Upper lobe of right lung (tissue), 1 donor: ENCODE data around the gene WFS1. TPM values are rescaled to one million over a fixed set of nuclear protein-coding genes. Genes with fewer than 3 reads are reported as not detected.

Source experiments
- ATAC-seq: fragments of 200-7000 bp; cut with Tn5 transposase; one replicate; pipeline ENCODE4 v1.9.1; 2020; ENCODE audit warnings: mild to moderate bottlenecking, moderate library complexity
- DNase-seq: peaks from one replicate; pipeline ENCODE4 v3.0.0-alpha.2; 2020
- H3K27ac ChIP-seq: fragments of 200-600 bp; one replicate; pipeline ENCODE4 v1.8.0; 2022
- H3K27me3 ChIP-seq: fragments of 200-600 bp; one replicate; pipeline ENCODE4 v1.8.0; 2022; ENCODE audit warnings: mild to moderate bottlenecking
- H3K36me3 ChIP-seq: fragments of 200-600 bp; one replicate; pipeline ENCODE4 v1.8.0; 2022
- H3K4me1 ChIP-seq: fragments of 200-600 bp; one replicate; pipeline ENCODE4 v1.8.0; 2022
- H3K4me3 ChIP-seq: fragments of 200-600 bp; one replicate; pipeline ENCODE4 v1.8.0; 2022; ENCODE audit warnings: mild to moderate bottlenecking
- H3K9me3 ChIP-seq: fragments of 200-600 bp; one replicate; pipeline ENCODE4 v1.8.0; 2022
- intact Hi-C: fragments of 100-400 bp; cut with DNase I; formaldehyde crosslinking; loops from one replicate; pipeline ENCODE4 v1.11.0; 2022
- total RNA-seq: library from RNA; stranded (reverse); fragmentation: NEBNext Ultra II Directional; extraction: Animal tissue kit (Norgen Biotek cat#: 25700); gene quantifications from one replicate; pipeline ENCODE4 v1.2.1, GENCODE V29; 2021
- TF ChIP-seq, protein P1 (sequence below): fragments of 200-600 bp; IDR thresholded peaks from one replicate; pipeline ENCODE4 v1.8.0; 2022; ENCODE audit warnings: antibody characterized with exemption
- donor health status: DM: no; HTN: yes; CAD: no; lungs with severe emphysema.

WFS1 gene
- total RNA-seq, 1 donor from 2014 or later, result 110 TPM

DNA sequence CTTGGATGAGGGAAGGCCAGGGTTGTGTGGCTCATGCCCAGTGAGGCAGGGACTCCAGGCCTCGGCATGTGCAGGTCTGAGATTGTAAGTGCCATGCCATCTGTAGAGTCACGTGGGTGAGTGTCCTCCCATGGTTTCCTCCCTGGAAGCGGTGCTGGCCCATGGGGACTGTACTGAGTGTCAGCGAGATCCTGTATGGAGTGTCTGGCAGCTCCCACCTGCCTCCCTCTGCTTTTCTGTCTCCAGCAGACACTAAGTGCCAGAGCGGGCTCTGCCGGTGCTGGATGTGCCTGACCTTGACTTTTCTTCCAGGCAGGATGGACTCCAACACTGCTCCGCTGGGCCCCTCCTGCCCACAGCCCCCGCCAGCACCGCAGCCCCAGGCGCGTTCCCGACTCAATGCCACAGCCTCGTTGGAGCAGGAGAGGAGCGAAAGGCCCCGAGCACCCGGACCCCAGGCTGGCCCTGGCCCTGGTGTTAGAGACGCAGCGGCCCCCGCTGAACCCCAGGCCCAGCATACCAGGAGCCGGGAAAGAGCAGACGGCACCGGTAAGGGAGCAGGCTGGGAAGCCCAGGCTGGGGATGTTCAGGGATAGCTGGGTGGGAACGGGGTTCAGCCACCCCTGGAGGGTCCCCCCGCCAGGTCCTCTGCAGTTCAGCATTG is 7.6 kb downstream of the WFS1 start:
- ATAC-seq (no peak), DNase-seq (no peak)

DNA sequence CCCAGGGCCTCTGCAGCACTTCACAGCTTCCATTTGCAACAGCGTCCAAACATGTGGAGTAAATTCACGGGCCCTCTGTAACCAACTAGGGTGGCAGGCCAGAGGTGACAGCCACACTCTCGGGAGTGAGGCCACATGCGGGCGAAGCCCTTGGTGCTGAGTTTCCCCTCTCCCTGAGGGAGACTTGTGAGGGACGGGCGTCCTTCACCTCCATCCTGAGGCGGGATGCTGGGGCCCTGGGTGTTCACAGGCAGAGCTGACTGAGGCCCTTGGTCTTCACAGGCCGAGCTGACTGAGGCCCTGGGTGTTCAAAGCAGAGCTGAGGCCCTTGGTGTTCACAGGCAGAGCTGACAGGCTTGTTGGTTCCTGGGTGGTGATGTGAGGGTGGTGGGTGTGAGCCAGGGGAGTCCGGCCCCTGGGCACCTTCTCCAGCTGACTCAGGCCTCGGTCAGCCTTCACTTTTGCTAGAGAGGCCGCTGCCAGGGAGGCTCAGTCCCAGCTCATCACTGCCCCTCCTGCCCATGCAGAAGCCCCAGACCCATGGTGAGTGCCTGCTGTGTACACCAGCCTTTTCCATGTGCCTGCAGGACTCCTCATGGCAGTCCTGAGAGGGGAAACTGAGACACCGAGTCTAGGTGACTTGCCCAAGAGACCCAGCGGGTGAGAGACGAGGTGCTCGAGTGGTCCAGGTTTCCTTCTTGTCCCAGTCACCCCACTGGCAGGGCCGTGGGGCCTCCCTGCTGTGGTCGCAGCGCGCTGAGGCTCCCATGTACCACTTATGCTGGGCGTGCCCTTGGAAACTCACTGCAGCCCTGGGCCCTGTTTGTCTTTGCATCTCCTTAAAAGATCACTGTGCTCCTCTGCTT is 8.5 kb downstream of the WFS1 start:
- intact Hi-C loops, result no loop called here
- Histone ChIP-seq H3K9me3 (no peaks in the 10 kb centered on the region), H3K36me3 (peaks cover 10% of the 10 kb centered on the region), H3K4me3 (no peak overlapping the region), H3K4me1 (peaks cover 69% of the 10 kb centered on the region), H3K27me3 (no peaks in the 10 kb centered on the region), H3K27ac (peak overlapping the region; percentile 63)
- DNase-seq, result no peak
- TF ChIP-seq, protein P1, sequence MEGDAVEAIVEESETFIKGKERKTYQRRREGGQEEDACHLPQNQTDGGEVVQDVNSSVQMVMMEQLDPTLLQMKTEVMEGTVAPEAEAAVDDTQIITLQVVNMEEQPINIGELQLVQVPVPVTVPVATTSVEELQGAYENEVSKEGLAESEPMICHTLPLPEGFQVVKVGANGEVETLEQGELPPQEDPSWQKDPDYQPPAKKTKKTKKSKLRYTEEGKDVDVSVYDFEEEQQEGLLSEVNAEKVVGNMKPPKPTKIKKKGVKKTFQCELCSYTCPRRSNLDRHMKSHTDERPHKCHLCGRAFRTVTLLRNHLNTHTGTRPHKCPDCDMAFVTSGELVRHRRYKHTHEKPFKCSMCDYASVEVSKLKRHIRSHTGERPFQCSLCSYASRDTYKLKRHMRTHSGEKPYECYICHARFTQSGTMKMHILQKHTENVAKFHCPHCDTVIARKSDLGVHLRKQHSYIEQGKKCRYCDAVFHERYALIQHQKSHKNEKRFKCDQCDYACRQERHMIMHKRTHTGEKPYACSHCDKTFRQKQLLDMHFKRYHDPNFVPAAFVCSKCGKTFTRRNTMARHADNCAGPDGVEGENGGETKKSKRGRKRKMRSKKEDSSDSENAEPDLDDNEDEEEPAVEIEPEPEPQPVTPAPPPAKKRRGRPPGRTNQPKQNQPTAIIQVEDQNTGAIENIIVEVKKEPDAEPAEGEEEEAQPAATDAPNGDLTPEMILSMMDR, result no peak
- ATAC-seq, result no peak

More for the DNA sequence above, 7.6 kb downstream of the WFS1 start:
- Histone ChIP-seq H3K4me3 (no peak overlapping the region), H3K4me1 (peaks cover 70% of the 10 kb centered on the region), H3K36me3 (peaks cover 10% of the 10 kb centered on the region), H3K27me3 (no peaks in the 10 kb centered on the region), H3K9me3 (no peaks in the 10 kb centered on the region), H3K27ac (peak overlapping the region; percentile 63)
- TF ChIP-seq, protein P1, result no peak
- intact Hi-C loops, result no loop called here

DNA sequence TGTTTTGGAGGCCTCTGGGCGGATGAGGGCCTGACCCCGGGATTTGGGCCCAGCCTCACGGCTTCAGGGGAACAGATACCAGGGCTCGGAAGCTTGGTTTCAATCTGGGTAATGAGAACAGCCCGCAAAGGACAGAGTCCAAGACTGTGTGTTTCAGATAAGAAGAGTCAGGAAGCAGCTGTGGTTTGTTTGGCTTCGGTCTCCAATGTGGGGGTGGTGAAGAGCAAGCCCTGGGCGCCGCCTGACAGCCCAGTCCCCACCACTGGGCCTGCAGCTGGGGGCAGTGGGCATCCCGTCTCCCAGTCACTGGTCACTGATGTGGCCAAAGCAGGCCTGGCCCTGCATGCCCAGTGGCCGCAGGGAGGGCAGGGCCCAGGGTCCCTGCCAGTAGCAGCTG is 9.1 kb downstream of the WFS1 start:
- DNase-seq, result no peak
- Histone ChIP-seq H3K9me3 (no peaks in the 10 kb centered on the region), H3K4me1 (peaks cover 63% of the 10 kb centered on the region), H3K27ac (peak overlapping the region; percentile 63), H3K27me3 (no peaks in the 10 kb centered on the region), H3K36me3 (peaks cover 10% of the 10 kb centered on the region), H3K4me3 (no peak overlapping the region)
- TF ChIP-seq, protein P1, result no peak
- intact Hi-C loops, result no loop called here
- peak; percentile 11 for ATAC-seq

DNA sequence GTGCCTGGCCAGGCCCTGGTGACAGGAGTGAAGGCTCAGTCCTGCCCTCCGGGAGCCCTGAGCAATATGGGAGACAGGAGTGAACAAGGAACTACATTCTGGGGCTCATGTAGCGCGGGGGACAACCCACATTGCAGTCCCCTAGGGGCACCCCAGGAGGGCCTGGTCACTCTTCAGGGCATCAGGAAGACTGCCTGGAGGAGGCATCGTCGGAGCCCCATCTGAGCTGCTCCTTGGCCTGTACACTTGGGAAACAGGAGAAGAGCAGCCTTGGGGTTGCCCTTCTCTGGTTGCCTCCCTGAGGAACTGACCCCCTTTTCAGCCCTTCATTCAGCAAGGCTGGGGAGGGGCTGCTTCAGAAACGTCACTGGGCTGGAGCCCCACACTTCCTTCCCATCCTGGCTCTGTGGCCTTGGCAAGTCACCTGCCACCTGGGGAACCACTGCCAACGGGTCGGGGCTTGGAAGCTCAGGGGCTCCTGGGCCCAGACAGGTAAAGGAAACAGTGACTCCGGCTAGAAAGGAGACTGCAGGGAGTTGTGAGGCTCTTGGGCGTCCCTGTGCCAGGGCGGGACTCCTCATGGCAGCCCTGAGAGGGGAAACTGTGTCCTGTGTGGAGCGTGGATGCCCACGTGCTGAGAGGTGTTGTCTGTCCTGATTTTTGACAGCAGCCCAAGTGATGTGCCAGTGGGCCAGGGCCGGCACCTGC is 10.1 kb downstream of the WFS1 start:
- intact Hi-C loops, result no loop called here

DNA sequence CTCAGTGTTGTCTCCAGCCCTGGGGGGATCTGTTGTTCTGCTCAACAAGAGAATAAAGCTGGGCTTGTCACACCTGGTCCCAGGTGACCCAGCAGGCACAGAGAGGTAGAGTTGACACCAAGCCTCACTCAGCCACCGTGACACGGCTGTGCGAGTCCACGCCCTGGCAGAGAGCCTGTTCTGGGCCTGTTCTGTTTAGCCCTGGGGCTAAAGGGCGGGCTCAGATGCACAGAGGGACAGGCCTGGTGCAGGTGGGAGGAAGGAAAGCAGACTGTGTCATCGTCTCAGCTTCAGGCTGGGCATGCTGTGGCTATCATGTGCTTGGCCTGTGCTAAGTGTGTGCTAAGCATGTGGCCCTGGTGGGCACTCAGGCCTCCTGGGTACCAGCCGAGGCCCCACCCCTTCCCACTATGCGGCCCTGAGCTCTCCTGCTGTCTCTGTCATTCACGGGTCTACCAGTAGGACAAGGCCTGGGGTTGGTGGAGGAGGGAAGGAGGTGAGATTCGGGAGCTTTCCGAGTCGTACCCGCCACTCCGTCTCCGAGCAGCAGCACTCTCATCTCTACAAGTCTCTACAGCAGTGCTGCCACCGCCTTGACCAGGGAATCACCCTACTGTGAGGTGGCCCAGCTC is 10.8 kb downstream of the WFS1 start:
- H3K36me3 ChIP-seq, result peaks cover 10% of the 10 kb centered on the region
- H3K27ac ChIP-seq, result no peak overlapping the region

More for the DNA sequence above, 10.1 kb downstream of the WFS1 start:
- ATAC-seq (no peak), DNase-seq (no peak)
- Histone ChIP-seq H3K27me3 (no peaks in the 10 kb centered on the region), H3K4me1 (peaks cover 60% of the 10 kb centered on the region), H3K36me3 (peaks cover 10% of the 10 kb centered on the region), H3K9me3 (no peaks in the 10 kb centered on the region), H3K4me3 (no peak overlapping the region), H3K27ac (peak overlapping the region; percentile 24)
- TF ChIP-seq, protein P1, result no peak

More for the DNA sequence above, 10.8 kb downstream of the WFS1 start:
- intact Hi-C loops, result no loop called here
- H3K9me3 ChIP-seq, result no peaks in the 10 kb centered on the region
- H3K4me3 ChIP-seq, result no peak overlapping the region
- ATAC-seq, result no peak
- H3K4me1 ChIP-seq, result peaks cover 60% of the 10 kb centered on the region
- H3K27me3 ChIP-seq, result no peaks in the 10 kb centered on the region
- TF ChIP-seq, protein P1, result no peak
- DNase-seq, result no peak
